Stimulated activated CD8-positive, alpha-beta memory T cell treated with anti-CD3 and anti-CD28 coated beads, Interleukin-12 subunit alpha, Interleukin-12 subunit beta, amount 100 ng/mL, for 4 hours (primary cell): Measurements from ENCODE around the gene MTLN.
"Not testable (repeated sequence)": the region's sequence is repeated elsewhere in the genome, so short reads cannot be mapped to it uniquely, and the experiment has no call there.

ENCODE experiments used
- DNase-seq: peaks from one replicate; pipeline ENCODE4 v3.0.0-alpha.2; 2020; ENCODE audit warnings: low read depth

The MTLN gene

GRCh38 chr2:110211938-110212858 is at the start of gene MTLN:
MTLN (minus strand) TSS chr2:110212547; CDS start chr2:110212525, 22 bp downstream.
- peak; percentile 51 for DNase-seq

DNA sequence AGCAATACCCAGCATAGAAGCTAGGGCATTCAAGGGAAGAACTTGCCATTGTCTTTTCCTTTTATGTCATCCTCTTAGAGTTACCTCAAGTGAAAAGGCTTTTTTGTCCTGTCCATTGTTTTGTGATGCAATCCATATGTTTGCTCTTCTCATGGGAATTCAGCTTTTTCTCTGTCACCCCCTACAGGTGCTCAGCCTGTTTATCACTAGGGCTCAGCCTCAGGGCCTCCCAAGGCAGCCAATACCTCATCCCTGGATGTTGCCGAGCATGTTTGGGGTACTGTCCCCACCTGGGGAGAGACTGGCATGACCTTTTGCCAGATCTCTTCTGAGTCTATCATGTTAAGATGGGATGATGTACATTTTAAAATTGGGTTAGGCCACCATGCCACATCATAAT is 49.6 kb upstream of the MTLN start:
- not testable (repeated sequence) for DNase-seq

DNA sequence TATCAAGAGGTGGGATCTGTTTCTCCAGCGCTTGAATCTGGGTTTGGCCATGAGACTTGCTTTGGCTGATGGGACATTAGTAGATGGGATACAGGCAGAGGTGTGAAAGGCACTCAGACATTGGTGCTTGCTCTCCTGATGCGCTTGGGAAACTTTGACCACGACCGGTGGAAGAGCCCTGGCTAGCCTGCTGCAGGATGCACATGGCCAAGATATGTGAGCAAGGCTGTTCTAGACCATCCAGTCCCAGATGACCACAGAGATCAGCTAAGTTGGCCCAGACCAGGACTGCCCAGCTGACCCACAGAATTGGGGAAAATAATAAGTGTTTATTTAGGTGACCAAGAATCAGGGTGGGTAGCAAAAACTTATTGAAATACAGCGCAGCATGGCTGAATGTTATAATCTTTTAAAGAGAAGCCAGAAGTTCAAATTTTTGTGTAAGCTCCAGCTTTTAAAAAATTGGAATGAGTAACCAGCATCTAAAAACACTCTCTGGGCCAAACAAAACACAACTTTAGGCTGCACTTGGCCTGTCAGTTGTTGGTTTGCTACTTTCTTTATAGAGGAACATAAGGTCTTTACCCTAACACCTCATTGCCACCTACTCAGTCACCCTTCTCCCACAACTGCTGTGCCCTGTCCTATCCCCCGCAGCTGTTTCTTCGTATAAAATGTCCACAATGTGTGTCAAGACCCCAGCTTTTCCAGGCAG is 35.9 kb upstream of the MTLN start:
- DNase-seq: not testable (repeated sequence)

DNA sequence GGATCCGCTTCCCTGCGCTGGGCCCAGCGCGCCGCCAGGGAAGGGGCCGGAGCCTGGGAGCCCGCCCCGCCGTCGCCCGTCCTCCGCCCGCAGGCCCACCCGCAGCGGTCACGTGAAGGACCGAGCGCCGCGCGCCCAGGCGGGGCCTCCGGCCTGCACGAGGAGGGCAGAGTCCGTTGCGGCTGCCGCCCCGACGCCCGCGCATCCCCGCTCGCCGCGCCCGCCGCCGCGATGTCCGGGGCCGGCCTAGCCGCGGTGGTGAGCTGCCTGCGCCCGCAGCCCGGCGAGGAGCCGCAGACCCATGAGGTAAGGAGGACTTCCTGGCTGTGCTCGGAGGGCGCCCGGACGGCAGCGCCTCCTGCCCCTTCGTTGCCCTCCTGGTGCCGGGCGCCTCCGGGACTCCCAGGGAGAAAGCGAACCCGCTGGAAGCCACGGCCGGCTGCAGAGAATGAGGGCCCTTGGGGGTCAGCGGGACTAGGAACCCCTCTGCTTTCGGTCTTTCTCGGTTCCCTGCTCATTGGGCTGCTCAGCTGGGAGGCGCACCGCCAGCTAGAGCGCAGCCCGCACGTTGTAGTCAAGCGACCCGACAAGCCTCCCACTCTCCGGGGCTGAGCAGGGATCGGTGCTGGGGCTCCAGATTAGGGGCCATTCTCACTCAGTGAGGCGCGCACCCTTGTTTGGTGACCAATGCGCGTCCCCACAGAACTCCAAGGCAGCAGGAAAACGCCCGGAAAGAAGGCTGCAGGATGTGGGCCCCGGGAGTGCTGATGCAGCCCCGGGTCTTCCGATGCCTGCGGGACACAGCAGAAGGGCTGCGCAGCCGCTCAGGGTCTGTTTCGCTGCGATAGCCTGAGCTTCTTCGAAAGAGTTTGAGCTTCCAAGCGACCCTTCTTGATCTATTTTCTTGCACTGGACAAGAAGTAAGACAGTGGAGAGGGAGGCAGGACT is 33.4 kb upstream of the MTLN start:
- DNase-seq: not testable (repeated sequence)

- not testable (repeated sequence) for DNase-seq
Observed at GRCh38 chr2:110243283-110243682, 30.9 kb upstream of the MTLN start.

DNA sequence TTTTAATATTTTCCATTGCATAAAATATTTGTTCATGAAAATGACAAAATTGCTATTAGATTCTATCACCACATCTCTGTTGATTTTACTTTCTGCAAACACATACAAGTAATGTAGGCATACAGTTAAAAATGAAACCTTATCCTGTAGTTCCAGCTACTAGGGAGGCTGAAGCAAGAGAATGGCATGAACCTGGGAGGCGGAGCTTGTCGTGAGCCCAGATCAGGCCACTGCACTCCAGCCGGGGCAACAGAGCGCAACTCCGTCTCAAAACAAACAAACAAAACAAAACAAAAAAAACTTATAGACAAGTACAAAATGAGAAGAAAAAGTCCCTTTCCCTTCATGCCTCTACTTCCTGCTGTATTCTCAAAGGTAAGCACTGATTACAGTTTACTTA is 22.2 kb upstream of the MTLN start:
- not testable (repeated sequence) for DNase-seq

GRCh38 chr2:110229886-110230285 is 17.5 kb upstream of the MTLN start:
- not testable (repeated sequence) for DNase-seq

- not testable (repeated sequence) for DNase-seq
Observed at GRCh38 chr2:110222626-110223025, 10.3 kb upstream of the MTLN start.

DNA sequence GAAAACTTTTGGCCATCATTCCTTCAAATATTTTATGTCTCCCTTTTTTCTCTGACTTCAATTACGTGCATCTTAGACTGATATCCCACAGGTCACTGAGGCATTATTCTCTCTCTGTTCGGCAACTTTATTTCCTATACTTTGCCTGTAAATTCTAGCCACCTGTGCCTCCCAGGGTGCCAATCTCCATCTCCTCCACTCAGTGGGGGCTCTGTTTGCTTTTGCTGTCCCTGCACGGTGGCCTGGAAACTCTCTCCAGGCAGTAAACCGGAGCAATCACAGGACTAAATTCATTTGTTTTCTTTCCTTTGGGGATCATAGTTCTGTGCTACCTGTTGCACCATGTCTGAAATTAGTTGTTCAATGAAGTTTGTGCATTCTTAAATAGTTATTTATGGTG is 9.6 kb upstream of the MTLN start:
- DNase-seq: no peak

DNA sequence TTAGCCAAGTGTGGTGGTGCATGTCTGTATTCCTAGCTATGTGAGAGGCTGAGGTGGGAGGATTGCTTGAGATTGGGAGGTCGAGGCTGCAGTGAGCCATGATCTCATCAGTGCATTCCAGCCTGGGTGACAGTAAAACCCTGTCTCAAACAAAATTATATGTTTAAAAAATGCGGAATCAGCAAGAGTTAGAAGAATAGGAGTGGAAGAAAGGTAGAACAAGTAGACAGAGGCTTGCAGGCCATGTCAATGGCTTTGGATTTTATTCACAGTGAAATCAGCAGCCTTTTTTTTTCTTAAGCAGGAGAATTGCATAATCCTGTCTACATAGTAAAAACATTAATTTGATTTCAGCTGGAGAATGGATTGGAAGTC is 7.8 kb upstream of the MTLN start:
- DNase-seq: no peak

DNA sequence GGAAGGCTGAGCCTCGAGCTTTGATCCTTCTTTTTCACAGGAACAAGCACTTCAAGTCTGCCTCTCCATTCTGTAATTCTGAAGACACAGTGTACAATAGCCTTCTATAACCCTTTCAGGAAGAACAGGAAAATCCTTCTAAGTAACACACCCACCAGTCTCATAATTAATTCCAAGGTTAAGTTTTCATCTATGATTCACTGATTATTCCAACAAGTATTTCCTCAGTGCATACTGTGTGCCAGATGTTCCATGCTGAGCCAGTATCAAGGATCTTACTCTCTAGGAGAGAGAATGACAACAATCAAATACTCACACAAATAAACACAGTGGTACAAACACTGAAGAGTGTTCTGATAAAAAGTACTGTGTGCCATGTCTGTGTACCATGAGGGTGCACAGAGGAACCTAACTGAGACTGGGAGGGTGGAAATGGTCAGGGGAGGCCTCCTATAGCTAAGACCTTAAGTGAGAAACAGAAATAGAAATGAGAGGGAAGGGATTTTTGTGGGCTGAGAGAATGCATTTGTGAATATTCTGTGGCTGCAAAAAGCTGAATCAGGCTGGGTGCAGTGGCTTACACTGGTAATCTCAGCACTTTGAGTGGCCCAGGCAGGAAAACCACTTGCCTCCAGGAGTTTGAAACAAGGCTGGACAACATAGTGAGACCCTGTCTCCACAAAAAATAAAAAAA is 7.3 kb upstream of the MTLN start:
- DNase-seq: no peak

- DNase-seq: not testable (repeated sequence)
Observed at GRCh38 chr2:110218889-110219288, 6.5 kb upstream of the MTLN start.

DNA sequence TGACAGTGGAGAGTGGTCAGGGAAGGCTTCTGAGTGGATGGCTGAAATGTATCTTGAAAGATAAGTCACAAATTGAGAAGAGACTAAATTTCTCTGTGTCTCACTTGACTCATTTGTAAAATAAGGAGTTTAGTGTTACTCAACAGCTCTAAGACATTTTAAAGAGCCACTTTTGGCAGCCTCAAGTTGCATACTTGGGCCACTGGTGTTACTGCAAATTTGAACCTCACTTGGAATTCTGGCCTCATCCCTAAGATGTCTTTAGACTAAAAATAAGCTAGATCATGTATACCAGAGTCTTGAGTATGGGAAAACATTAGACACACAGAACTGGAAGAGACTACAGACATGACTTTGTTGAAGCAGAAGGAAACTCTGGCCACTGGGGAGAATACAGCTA is 4.5 kb upstream of the MTLN start:
- no peak for DNase-seq

DNA sequence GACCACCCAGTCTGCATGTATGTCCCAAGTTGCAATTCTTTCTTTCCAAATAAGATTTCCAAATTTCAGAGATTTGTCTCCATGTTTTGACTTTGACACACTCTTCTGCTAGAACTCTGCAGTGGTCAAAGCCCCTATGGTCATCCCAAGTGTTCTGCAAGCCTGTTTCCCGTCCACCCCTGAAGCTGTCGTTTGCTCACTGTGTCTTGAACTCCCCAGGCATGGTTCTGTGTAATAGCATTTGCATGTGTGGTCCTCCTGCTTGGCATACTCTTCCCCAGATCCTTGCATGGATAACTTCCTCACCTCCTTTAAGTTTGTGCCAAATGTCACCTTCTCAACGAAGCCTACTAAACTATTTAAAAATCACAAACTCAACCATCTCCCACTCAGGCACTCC is 3.9 kb upstream of the MTLN start:
- DNase-seq: no peak

DNA sequence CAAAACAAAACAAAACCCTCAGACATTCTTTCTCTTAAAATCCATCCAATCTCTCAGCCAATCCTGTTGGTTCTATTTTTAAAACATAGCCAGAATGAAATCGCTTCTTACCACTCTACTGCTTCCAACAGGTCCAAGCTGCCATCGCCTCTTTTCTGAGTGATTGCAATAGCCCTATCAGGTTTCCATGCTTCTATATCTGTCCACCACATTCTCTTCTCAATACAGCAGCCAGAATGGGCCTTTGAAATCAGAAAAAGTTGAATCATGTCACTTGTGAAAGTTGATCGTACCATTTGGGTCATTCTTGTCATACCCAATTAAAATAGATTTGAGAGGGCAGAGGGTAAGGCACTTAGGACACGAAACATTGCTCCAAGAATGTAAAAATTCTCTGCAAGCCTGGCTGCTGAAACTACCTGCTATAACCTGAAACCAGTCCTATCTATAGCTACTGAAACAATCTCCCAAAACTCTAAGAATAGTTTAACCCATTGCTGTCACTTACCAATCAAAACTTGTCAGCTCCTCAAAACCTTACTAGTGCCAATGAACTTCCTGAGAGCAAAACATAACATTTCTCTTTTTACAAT is 3.3 kb upstream of the MTLN start:
- DNase-seq: no peak

- DNase-seq: no peak
Observed at GRCh38 chr2:110215091-110215490, 2.7 kb upstream of the MTLN start.

- not testable (repeated sequence) for DNase-seq
Observed at GRCh38 chr2:110213522-110213921, 1.2 kb upstream of the MTLN start.

DNA sequence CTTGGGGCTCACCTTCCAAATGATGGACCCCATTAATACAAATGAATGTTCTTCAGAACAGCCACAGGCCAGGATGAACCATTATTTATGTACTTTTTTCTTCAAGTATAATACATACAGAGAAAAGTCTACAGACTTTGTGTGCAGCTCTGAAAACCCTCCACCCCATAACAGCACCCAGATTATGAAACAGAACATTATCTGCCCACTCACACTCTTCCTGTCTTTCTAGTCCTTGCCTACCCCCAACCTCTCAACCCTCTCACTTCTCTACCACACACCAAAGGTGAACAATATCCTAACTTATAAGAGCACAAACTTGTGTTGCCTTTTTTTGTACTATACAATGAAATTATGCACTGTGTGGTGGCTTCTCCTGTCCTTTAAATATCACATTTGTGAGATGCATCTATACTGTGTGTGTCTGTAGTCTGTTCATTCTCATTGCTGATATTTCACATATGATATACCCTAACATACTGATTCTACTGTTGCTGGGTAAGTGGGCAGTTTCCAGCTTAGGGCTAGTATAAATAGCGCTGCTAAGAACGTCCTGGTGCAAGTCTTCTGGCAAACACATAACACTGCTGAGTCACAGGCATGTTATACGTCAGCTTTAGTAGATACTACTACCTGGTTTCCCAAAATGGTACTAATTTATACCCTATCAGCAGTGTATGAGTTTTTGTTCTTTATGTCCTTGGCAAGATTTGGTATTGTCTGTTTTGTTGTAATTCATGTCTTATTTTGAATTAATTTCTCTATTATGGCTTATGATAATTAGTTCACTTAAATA is 6.5 kb downstream of the MTLN start:
- no peak for DNase-seq

DNA sequence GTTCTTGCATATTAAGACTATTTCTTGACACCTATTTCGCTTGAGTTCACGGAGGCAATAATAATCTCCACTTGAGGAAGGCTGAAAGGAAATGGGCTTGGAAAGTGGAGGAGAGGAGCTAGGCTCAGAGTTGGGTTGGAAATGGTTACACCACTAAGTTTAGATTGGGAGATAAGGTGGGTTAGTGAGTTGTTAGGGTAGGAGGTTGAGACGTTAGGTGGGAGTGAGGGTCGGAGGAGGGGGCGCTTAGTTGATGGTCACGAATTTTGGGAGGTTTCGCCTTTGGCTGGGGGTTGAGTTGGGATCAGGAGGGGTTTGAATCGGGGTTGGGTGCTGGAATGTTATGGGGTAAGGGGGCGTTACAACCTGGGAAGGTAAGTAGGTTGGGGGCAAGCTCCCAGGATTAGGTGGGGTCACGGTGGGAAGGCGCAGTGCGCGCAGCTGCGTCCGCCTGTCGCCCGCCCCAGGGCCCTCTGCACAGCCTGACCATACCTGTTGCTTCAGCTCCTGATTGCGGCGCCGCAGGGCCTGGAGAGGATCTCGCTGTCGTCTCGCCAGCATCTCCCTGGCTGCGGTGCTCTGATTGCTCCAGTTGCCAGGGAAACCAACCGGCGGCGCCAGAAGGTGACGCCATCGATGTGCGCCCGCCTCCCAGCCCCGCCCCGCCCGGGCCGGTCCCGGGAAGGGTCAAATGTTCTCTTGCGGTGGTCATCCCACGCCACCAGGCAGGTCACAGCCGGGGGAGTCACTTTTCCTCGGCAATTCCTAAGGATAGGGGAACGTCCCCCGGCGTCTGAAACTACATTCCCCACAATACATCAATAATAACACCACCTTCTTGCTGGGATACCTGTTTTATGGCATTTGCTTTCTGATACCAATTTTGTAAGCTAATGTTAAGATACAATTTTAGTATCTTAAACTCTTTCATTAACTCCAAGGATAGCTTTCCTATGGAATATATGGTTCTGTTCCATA is 7.7 kb downstream of the MTLN start, which contains the start of gene NPHP1:
TSS of gene NPHP1 (minus strand) at position 606 of the 978 bp plus-strand sequence. CDS start at position 561, 45 bp downstream.
- peak; percentile 72 for DNase-seq
